Measurements from ENCODE around the gene GPR108.

The GPR108 gene

DNA sequence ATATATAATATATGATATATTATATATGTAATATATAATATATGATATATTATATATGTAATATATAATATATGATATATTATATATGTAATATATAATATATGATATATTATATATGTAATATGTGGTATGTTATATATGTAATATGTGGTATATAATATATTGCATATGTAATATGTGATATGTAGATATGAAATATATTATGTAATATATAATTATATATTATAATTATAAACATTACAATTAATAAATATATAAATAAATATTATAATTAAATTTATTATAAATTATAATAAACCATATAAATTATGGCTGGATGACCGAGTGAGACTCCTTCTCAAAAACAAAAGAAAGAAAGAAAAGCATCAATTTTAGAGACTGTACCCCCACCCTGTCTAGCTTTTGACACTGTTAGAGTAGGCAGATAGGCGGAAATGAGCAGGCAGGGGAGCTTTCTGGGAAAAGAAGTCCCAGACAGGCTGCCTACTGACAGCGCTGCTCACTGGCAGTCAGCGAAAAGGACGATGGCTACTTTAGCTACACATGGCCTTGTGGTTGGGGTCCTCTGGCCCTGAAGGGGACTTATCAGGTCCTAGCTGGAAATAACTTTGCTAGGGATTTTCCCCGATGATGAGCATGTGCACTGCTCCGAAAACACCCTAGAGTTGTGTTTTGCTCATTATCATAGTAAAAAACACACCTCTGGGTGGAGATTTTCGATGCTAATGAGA lies 36.6 kb downstream of the GPR108 start:
- DNase-seq: no peak

- DNase-seq: no peak
These were observed 37.4 kb downstream of the GPR108 start for GRCh38 chr19:6699935-6700334.

GRCh38 chr19:6697291-6697690 lies 40.1 kb downstream of the GPR108 start:
- no peak for DNase-seq

- no peak for DNase-seq
These were observed 41.0 kb downstream of the GPR108 start for GRCh38 chr19:6696239-6696820.

DNA sequence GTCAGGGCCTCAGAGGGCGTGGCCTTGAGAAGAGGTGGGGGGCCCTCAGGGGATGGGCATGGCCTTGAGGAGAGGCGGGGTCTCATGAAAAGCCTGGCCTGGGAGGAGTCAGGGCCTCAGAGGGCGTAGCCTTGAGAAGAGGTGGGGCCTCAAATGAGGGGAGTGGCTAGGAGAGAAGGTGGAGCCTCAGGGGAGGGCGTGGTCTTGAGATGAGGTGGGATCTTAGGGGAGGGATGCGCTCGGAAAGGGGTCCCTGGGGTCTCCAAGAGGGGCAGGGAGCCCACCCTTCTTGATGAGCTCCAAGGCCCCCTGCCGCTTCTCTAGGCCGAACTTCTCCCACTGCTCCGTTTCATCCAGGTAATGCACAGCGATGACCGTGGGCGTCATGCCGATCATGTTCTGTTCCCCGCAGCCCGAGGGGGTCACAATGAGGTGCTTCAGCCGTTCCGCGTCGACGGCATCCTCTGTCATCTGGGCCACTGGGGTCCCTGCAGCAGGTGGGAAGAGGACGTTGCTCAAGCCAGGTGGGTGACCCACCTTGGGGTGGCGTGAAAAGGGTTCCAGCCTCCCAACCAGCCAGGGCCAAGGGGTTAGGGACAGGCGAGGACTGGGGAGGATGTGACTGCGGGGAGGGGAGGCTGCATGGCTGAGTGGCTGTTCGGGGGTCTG lies 43.1 kb downstream of the GPR108 start:
- no peak for DNase-seq

DNA sequence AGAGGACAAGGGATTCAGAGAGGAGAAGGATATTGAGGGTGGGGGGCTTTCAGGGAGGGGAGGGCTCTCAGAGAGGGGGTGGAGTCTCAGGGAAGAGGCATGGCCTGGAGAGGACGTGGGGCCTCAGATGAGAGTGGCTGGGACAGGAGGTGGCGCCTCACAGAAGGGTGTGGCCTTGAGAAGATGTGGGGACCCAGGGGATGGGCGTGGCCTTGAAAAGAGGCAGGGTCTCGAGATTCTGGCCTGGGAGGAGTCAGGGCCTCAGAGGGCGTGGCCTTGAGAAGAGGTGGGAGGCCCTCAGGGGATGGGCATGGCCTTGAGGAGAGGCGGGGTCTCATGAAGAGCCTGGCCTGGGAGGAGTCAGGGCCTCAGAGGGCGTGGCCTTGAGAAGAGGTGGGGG lies 43.7 kb downstream of the GPR108 start:
- DNase-seq: no peak

GRCh38 chr19:6693056-6693471 lies 44.3 kb downstream of the GPR108 start:
- no peak for DNase-seq

DNA sequence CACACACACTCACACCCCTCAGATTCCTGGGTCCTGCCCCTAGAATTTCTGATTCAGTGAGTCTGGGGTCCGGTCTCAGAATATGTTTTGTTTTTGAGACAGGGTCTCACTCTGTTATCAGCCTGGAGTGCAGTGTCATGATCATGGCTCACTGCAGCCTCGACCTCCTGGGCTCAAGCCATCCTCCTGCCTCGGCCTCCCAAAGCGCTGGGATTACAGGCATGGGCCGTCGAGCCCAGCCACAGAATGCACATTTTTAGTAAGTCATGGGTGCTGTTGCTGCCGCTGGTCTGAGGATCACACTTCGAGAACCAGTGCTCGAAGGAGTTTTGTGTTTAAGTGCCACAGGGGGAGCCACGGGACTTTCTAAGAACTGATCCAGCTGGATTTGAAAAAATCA lies 45.4 kb downstream of the GPR108 start:
- DNase-seq: no peak

- no peak for DNase-seq
These were observed 46.0 kb downstream of the GPR108 start for GRCh38 chr19:6691342-6691741.

DNA sequence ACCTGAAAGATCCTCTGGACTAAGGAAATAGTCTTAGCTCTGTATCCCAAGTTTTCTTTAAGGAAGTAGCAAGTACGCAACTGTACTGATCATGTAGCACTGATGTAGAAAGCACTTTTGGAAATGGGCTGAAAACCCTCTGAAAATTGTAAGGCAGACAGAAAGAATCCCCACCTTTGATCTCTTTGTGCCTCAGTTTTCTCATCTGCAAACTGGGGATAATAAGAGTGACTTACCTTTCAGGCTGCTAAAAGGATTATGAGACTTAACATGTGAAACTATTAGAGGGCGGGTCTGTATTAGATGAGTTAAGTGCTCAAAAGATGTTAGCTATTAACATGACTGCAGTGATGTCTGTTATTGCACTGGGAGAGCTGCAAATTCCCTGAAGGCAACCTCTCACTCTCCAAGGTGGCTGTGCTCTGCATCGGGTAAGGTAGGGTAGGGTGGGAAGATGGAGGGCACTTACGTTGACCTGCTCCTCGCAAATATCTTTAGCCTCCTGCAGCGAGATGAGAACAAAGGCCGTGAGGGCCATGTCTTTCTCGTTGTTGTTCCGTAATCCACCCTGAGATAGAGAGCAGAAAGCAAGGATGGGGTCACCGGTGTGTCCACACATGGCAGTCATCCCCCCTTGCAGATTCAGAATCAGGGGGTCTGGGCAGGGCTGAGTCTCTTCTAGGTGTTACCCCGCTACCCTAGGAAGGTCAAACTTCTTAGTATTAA lies 47.1 kb downstream of the GPR108 start:
- no peak for DNase-seq

- DNase-seq: no peak
These were observed 50.3 kb downstream of the GPR108 start for GRCh38 chr19:6687114-6687513.

DNA sequence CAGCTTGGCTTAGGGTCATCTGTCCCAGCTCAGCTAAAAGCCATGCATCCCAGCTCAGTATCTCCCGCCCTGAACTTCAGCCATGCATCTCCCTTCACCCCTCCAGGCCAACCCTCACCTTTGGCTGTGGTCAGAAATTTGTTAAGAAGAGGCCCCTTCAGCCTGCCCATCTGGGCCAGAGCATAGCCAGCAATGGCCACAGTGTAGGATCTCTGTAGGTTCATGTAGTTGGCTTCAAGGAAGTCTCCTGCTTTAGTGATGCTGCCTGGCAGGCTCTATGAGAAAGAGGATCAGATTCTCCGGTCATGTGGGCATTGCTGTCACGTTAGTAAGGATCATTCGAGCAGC lies 50.8 kb downstream of the GPR108 start:
- no peak for DNase-seq

DNA sequence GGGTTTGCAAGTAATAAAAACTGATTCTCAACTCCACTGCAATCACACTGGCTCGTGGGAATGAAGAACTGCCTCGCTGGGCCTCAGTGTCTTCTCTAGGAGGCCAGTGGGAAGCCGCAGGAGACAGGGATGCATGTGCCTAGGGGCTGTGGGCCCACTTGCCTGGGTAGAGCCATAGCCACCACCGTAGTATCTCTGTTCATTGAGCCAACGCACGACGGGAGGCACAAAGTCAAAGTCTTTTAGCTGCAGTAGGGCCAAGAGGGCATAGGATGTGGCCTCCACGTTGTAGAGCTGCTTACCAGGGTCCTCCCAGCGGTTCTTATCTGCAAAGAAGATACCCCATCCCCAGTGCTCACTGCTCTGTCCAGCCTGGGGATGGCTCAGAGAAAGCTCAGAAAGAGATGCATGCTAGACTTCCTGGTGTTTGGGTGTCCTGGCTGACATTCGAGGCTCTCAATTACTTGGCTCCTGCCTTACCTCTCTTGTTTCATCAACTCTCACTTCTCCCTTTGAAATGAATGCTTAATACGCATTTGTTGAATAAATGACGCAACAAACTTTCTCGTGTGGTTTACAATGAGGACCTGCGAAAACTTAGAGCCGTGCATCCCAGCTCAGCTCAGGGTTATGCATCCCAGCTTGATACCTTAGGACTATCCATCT lies 51.3 kb downstream of the GPR108 start:
- DNase-seq: no peak

GRCh38 chr19:6685482-6685881 lies 51.9 kb downstream of the GPR108 start:
- no peak for DNase-seq

- DNase-seq: no peak
These were observed 53.4 kb downstream of the GPR108 start for GRCh38 chr19:6683971-6684370.

- DNase-seq: no peak
These were observed 54.7 kb downstream of the GPR108 start for GRCh38 chr19:6682607-6683128.

- DNase-seq: no peak
These were observed 57.2 kb downstream of the GPR108 start for GRCh38 chr19:6680141-6680540.
